Lung (tissue), 12 donors: Measurements from ENCODE around the gene CATSPERD. TPM values are rescaled to one million over a fixed set of nuclear protein-coding genes. Genes with fewer than 3 reads are reported as not detected.

Experiments used
- ATAC-seq: fragments of 200-7000 bp; cut with Tn5 transposase; one replicate; pipeline ENCODE4 v1.9.1; 2020; ENCODE audit warnings: moderate number of reproducible peaks; ENCODE audit not compliant: insufficient read depth, low FRiP score
- DNase-seq, 3 donors: peaks; one replicate each; pipeline ENCODE4 v3.0.0-alpha.2; 2013 to 2017
- H3K27ac ChIP-seq, 2 donors: one replicate each; pipeline ENCODE4 v1.5.1; 2013; ENCODE audit warnings: mild to moderate bottlenecking in 2 of 2, moderate library complexity in 2 of 2, control low read depth in 1 of 2, inconsistent platforms in 1 of 2, low read depth in 1 of 2, low read length in 1 of 2
- H3K27me3 ChIP-seq, 3 donors: one replicate each; pipeline ENCODE4 v1.5.1; 2013; ENCODE audit warnings: low read length in 2 of 3; ENCODE audit not compliant: control insufficient read depth in 3 of 3, insufficient read depth in 3 of 3
- H3K36me3 ChIP-seq, 4 donors: one replicate each; pipeline ENCODE4 v1.5.1; 2013; ENCODE audit warnings: low read length in 4 of 4, mild to moderate bottlenecking in 1 of 4, moderate library complexity in 1 of 4; ENCODE audit not compliant: control insufficient read depth in 4 of 4, insufficient read depth in 4 of 4
- H3K4me1 ChIP-seq, 5 donors: one replicate each; pipeline ENCODE4 v1.5.1; 2013; ENCODE audit warnings: low read length in 5 of 5, mild to moderate bottlenecking in 2 of 5, moderate library complexity in 1 of 5; ENCODE audit not compliant: control insufficient read depth in 5 of 5, insufficient read depth in 5 of 5
- H3K4me3 ChIP-seq: one replicate; pipeline ENCODE4 v1.5.1; 2013; ENCODE audit warnings: mild to moderate bottlenecking, control low read depth, moderate library complexity
- H3K9ac ChIP-seq, 2 donors: one replicate each; pipeline ENCODE4 v1.5.1; 2013; ENCODE audit warnings: low read length in 2 of 2, control low read depth in 1 of 2; ENCODE audit not compliant: insufficient read depth in 1 of 2
- H3K9me3 ChIP-seq, 4 donors: one replicate each; pipeline ENCODE4 v1.5.1; 2013; ENCODE audit warnings: low read length in 3 of 4, mild to moderate bottlenecking in 1 of 4, moderate library complexity in 1 of 4; ENCODE audit not compliant: control insufficient read depth in 4 of 4, insufficient read depth in 3 of 4
- CTCF ChIP-seq: IDR thresholded peaks from 2 replicates; pipeline ENCODE4 v1.5.1; 2012; ENCODE audit warnings: mild to moderate bottlenecking; ENCODE audit errors: control extremely low read depth, extremely low read depth
- WGBS, 2 donors: extraction: QIAGEN DNeasy Blood & Tissue Kit; methylation state at CpG; one replicate each; pipeline ENCODE4 v1.1.7; 2013; 5-methylcytosine and 5-hydroxymethylcytosine counted together
- polyA plus RNA-seq, 2 donors: library from polyadenylated mRNA; stranded (reverse); fragments of 200-250 nt; gene quantifications; one replicate each; pipeline ENCODE4 v1.2.1, GENCODE V29; 2013
- total RNA-seq, 2 donors: library from RNA; depleted of rRNA in 1 of 2; stranded (reverse); fragments of >200 nt in 1 of 2; gene quantifications; one replicate each; pipeline ENCODE4 v1.2.1, GENCODE V29; 2014 to 2021
- donor health status: control.
- donor health status: control.
- donor health status: Bipolar disorder and iron deficiency.
- donor health status: healthy.
- donor health status: DM: yes; HTN: yes; CAD: no.

CATSPERD gene
- total and polyA plus RNA-seq, 4 donors, result 8.2 to 11.3 (median 9.2) TPM

GRCh38 chr19:5690955-5691821 is 29.2 kb upstream of the CATSPERD start:
- no peak for TF ChIP-seq CTCF
- Histone ChIP-seq H3K9ac (peak overlapping the region; percentile 55 to 86), H3K4me1 (peaks cover 0 to 16% (median 3%) of the 10 kb centered on the region in 5 donors), H3K27ac (peak overlapping the region; percentile 79 to 97), H3K9me3 (no peaks in the 10 kb centered on the region), H3K4me3 (peak overlapping the region; percentile 77), H3K27me3 (no peaks in the 10 kb centered on the region), H3K36me3 (peaks cover 5 to 47% (median 25%) of the 10 kb centered on the region in 4 donors)
- ATAC-seq (no peak), DNase-seq (peak; percentile 64 to 79 (median 72))
- WGBS, 2 donors, result 4 to 6% methylated on average over 53 to 54 of the region's 54 CpGs

- Histone ChIP-seq H3K27ac (no peak overlapping the region), H3K36me3 (peaks cover 5 to 56% (median 28%) of the 10 kb centered on the region in 4 donors), H3K4me1 (peaks cover 0 to 16% (median 3%) of the 10 kb centered on the region in 5 donors), H3K4me3 (no peak overlapping the region), H3K9ac (no peak overlapping the region), H3K27me3 (no peaks in the 10 kb centered on the region), H3K9me3 (no peaks in the 10 kb centered on the region)
- 75 to 81% methylated on average over 42 of the region's 42 CpGs for WGBS, 2 donors
- TF ChIP-seq CTCF, result no peak
- DNase-seq (no peak), ATAC-seq (no peak)
Observed at GRCh38 chr19:5691822-5692722, 28.4 kb upstream of the CATSPERD start.

- Histone ChIP-seq H3K4me3 (no peak overlapping the region), H3K27me3 (no peaks in the 10 kb centered on the region), H3K36me3 (peaks cover 5 to 61% (median 28%) of the 10 kb centered on the region in 4 donors), H3K4me1 (peaks cover 0 to 12% (median 3%) of the 10 kb centered on the region in 5 donors), H3K9ac (no peak overlapping the region), H3K9me3 (no peaks in the 10 kb centered on the region), H3K27ac (no peak overlapping the region)
- ATAC-seq, result no peak
- WGBS, 2 donors, result 83 to 86% methylated on average over 7 of the region's 7 CpGs
- no peak for TF ChIP-seq CTCF
- DNase-seq, result no peak
Observed at GRCh38 chr19:5692723-5693194, 27.7 kb upstream of the CATSPERD start.
